ENCODE data around the gene LRBA. TPM values are rescaled to one million over a fixed set of nuclear protein-coding genes. Genes with fewer than 3 reads are reported as not detected.

The LRBA gene
- total RNA-seq, 2 donors from 2014 or later: 55.5 to 77.7 TPM

- intact Hi-C loops (cut with DNase I): no loop called here
- no peak overlapping the region for H3K27ac ChIP-seq
- H3K9me3 ChIP-seq: no peaks in the 10 kb centered on the region
Measured at GRCh38 chr4:150237110-150237872, 777.8 kb downstream of the LRBA start.

GRCh38 chr4:150236626-150237025 lies 778.5 kb downstream of the LRBA start:
- no peak for TF ChIP-seq CTCF (IDR thresholded peaks at IDR 0.05)
- no peaks in the 10 kb centered on the region for H3K36me3 ChIP-seq
- no peaks in the 10 kb centered on the region for H3K4me1 ChIP-seq
- no peak overlapping the region for H3K4me3 ChIP-seq
- no peak overlapping the region for H3K9ac ChIP-seq (ENCODE audit: low read depth in 2 of 2, low read length in 2 of 2)
- no peak for DNase-seq
- H3K9me3 ChIP-seq: no peaks in the 10 kb centered on the region
- intact Hi-C loops (cut with DNase I): no loop called here
- H3K27ac ChIP-seq: peak overlapping the region; percentile 26
- no peaks in the 10 kb centered on the region for H3K27me3 ChIP-seq

More at GRCh38 chr4:150237110-150237872, 777.8 kb downstream of the LRBA start:
- DNase-seq: no peak
- Histone ChIP-seq H3K9ac (ENCODE audit: low read depth in 2 of 2, low read length in 2 of 2) (no peak overlapping the region), H3K36me3 (no peaks in the 10 kb centered on the region), H3K4me3 (no peak overlapping the region), H3K4me1 (no peaks in the 10 kb centered on the region), H3K27me3 (no peaks in the 10 kb centered on the region)
- no peak for TF ChIP-seq CTCF (IDR thresholded peaks at IDR 0.05)

GRCh38 chr4:150235808-150236271 lies 779.2 kb downstream of the LRBA start:
- H3K27ac ChIP-seq: no peak overlapping the region
- intact Hi-C loops (cut with DNase I): no loop called here

GRCh38 chr4:150235317-150235716 lies 779.8 kb downstream of the LRBA start:
- no peak overlapping the region for H3K9ac ChIP-seq (ENCODE audit: low read depth in 2 of 2, low read length in 2 of 2)
- no peak overlapping the region for H3K4me3 ChIP-seq
- H3K4me1 ChIP-seq: no peaks in the 10 kb centered on the region
- no peak for DNase-seq
- no peak overlapping the region for H3K27ac ChIP-seq
- H3K36me3 ChIP-seq: no peaks in the 10 kb centered on the region
- intact Hi-C loops (cut with DNase I): no loop called here
- H3K9me3 ChIP-seq: no peaks in the 10 kb centered on the region
- no peak for TF ChIP-seq CTCF (IDR thresholded peaks at IDR 0.05)
- H3K27me3 ChIP-seq: no peaks in the 10 kb centered on the region

More at GRCh38 chr4:150235808-150236271, 779.2 kb downstream of the LRBA start:
- Histone ChIP-seq H3K27me3 (no peaks in the 10 kb centered on the region), H3K9me3 (no peaks in the 10 kb centered on the region), H3K36me3 (no peaks in the 10 kb centered on the region), H3K9ac (ENCODE audit: low read depth in 2 of 2, low read length in 2 of 2) (no peak overlapping the region), H3K4me1 (no peaks in the 10 kb centered on the region), H3K4me3 (no peak overlapping the region)
- no peak for DNase-seq
- TF ChIP-seq CTCF (IDR thresholded peaks at IDR 0.05): no peak

GRCh38 chr4:150234246-150234645 lies 780.8 kb downstream of the LRBA start:
- Histone ChIP-seq H3K9me3 (no peaks in the 10 kb centered on the region), H3K4me1 (no peaks in the 10 kb centered on the region), H3K27ac (no peak overlapping the region), H3K4me3 (no peak overlapping the region), H3K36me3 (no peaks in the 10 kb centered on the region), H3K9ac (ENCODE audit: low read depth in 2 of 2, low read length in 2 of 2) (no peak overlapping the region), H3K27me3 (no peaks in the 10 kb centered on the region)
- TF ChIP-seq CTCF (IDR thresholded peaks at IDR 0.05): no peak
- intact Hi-C loops (cut with DNase I): no loop called here
- no peak for DNase-seq

Data from colonic mucosa (tissue), 4 donors.